NCI-H187 (cell line): ENCODE measurements around the gene CNNM4.
"Not testable (repeated sequence)": the region's sequence is repeated elsewhere in the genome, so short reads cannot be mapped to it uniquely, and the experiment has no call there.

ENCODE experiments used
- DNase-seq, 2 experiments: peaks; one replicate each; lab custom pipeline; 2025; lab: John Stamatoyannopoulos, UW

CNNM4 gene

DNA sequence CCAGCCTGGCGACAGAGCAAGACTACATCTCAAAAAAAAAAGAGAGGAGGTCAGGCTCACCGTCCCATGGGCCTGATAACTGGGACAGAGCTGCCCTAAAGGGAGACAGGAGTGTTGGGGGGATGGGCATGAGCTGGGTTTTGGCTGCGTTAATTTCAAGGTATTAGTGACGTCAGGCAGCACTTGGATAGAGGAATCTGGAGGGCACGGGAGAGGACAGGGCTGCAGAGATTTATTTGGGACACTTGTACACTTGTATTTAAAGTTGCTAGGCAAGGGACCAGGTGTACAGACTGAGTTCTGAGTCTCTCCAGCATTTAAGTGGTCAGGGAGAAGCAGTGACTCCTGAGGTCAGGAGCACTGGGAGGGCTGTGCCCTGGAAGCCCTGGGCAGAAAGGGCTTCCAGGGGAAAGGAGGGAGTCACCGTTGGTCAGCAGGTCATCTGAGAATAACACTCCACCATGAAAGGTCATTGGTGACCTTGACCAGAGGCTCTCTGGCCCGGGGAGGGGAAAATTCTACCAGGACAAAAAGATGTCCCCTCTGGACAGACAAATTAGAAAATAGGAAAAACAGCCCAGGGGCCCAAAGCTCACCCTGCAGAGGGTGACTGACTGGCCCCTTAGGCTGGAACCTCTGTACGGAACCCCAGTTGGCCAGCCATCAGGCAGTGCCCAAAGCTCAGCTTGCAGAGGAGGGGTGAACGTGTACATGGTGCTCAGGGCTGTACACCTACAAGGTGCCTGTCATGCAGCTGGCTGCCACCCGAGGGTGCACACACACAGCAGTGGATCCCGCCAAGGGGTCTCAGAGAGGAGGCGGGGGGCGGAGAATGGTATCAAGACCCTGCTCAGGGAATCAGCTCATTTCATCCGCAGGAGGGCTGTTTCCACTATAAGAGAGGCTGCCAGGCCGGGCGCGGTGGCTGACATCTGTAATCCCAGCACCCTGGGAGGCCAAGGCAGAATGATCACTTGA is 32.4 kb downstream of the CNNM4 start:
- DNase-seq: no peak

DNA sequence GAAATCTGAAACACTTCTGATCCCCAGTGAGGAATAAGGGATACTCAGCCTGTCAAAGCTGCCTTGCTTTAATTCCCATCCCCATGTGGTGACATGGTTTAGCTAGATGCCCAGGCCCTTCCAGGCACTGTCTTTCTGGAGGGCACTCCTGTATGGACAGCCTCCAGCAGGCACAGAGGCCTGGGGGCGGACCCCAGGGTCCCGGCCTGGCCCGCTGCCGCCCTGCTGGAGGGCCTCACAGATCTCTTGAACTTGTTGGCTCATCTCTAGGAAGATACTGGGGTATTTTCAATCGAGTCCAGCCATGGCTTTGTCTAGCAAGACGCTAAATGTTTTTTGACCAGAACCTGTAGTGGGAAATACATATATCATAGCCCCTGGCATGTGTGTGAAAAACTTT is 34.4 kb downstream of the CNNM4 start:
- DNase-seq: no peak

DNA sequence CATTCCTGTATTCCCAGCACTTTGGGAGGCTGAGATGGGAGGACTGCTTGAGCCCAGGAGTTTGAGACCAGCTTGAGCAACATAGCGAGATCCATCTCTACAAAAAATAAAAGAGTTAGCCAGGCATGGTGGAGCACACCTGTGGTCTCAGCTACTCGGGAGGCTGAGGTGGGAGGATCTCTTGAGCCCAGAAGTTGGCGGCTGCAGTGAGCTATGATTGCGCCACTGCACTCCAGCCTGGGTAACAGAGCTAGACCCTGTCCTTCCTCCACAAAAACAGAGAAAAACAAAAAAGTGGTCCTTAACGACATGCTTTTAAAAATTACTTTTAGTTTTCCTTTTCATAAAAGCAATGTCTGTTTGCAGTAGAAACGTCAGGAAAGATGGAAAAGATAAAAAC is 35.8 kb downstream of the CNNM4 start:
- DNase-seq: not testable (repeated sequence)

GRCh38 chr2:96797066-96797625 is 36.4 kb downstream of the CNNM4 start:
- DNase-seq: no peak

DNA sequence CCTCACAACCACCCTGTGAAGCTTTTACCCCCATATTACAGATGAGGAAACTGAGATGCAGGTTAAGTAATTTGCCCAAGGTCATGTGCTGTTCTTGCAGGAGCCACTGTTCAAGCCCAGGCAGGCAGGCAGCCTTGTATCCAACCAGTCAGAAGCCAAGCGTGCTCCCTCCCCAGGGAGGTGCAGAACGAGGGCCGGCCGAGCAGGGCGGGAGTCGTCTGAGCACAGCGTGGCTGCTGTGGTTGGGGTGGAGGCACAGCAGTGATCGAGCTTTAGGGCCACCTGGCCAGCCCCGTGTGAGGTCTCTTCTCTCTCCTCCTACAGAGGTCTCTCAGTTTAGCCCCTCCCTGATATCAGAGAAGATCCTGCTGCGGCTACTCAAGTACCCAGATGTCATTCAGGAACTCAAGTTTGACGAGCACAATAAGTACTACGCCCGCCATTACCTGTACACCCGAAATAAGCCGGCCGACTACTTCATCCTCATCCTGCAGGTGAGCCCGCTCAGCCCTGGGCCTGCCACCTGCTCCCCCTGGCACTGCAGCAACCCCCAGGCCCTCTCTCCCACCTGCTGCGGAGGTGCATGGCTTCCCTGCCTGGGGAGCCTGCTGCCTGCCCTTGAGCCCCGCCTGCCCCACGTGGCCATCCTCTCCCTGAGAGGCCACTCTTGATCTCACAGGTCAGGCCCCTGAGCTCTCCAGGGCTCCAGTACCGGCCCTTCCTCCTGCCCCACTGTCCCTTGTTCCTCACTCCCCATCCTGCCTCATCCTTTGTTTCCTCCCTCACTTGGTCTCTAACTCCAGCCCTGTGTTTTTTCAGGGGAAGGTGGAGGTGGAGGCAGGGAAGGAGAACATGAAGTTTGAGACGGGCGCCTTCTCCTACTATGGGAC is 38.3 kb downstream of the CNNM4 start:
- DNase-seq: peak; percentile 21 to 37

GRCh38 chr2:96799623-96799935 is 38.9 kb downstream of the CNNM4 start:
- DNase-seq: no peak

DNA sequence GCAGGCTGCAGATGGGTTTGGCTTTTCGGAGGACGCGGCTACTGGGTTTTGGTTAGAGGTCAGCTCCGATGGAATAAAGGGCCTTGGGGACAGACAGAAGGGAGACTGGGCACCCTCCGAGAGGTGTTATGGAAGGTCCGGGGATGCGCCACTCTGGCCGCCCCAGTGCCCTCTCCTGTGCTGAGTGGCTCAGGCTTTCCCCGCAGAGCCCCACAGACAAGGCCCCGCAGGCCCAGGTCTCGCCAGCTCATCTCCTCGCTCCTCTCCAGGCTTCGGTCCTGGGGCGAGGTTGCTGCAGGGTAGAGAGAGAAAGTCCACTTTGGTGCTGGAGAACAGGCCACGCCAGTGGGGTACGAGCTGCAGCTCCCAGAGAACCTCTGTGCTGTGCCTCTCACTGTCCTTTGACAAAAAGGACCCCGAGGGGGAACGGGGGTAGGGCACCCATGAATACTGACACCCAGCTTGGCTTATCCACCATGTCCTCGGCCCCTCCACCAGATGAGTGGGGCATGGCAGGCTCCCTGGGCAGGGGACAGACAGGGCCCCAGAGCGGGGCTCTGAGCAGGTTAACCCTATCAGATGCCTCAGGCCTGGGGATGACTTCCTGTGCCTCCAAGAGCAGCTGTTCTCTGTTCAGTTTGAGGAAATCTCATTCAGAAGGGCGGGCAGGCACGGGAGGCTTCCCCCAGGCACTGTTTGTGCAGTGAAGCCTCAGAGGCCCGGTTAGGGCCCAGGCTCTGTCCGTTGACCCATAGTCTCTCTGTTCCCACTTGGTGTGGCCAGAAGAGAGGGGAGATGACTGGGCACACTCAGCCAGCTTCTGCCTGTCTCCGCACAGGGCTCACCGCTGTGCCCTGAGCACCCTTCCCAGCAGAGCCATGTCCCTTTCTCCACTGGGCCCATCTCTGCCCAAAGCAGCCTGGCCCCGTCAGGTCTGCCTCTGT is 39.6 kb downstream of the CNNM4 start:
- DNase-seq: no peak

DNA sequence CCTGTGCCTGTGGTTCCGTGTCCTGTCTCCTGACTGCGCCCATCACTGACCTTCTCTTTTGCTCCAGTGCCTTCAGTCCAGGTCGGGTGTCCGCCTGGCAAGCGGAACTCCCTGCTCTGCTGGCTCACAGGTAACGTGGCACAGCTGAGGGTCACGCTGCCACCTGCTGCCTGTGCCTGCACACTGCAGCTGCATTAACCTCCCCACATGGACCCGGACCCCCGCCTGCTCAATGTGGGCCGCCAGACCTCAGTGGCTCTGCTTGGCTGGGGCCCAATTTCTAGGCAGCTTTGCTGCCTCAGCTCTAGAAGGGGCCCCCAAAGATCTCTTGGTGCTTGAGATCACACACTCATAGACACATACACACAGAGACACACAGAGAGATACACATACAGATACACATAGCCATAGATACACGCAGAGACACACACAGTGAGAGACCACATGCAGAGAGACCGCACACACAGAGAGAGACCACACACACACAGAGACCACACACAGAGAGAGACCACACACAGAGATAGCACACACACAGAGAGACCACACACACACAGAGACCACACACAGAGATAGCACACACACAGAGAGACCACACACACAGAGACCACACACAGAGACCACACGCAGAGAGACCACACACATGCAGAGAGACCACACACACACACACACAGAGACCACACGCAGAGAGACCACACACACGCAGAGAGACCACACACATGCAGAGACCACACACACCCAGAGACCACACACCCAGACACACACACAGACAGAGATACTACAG is 40.5 kb downstream of the CNNM4 start:
- peak in 1 of 2 experiments; percentile 19 for DNase-seq

DNA sequence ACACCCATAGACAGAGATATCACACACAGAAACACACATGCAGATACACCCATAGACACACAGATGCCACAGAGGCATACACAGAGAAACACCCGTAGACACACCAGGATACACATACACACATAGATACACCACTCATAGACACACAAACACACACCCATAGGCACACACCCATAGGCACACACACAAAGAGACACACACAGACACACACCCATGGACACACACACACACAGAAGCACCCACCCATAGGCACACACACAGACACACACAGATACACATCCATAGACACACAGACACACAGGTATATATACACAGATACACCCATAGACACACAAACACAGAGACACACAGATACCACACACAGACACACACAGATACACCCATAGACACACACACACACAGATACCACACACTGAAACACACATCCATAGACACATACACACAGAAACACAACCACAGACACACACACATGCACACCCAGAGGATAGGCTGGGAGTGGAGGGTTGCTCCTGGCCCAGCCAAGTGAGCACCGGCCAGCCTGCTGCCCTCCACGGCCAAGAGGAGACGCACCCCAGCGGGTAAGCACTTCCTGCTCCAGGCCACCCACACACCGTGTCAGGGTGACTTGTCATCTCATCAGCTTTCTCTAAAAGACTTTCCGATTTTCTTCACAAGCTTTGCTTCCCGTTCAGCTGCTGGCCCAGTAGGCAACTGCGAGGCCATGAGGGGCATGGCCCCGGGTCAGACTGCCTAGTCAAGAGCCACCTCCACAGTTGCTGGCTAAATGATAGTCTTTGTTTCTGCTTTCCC is 41.3 kb downstream of the CNNM4 start:
- DNase-seq: no peak

- DNase-seq: no peak
Observed at GRCh38 chr2:96802721-96803120, 42.0 kb downstream of the CNNM4 start.

DNA sequence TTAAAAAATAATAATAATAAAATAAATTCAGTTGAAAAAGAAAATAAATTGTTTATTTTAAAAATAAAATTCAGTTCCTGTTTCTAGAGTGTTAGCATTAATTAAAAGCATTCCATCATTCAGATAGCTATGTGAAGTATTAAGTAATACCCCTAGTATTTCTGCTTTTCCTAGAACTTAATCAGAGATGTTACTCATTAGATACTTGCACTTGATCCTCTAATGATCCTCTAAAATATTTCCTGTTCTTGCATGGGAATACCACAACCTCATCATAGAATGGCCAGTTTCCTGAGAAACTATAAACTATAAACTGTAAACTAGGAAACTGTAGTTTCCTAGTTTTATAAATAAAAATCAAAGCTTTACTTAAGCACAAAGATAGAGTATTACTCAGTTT is 44.3 kb downstream of the CNNM4 start:
- no peak for DNase-seq

GRCh38 chr2:96805946-96806345 is 45.2 kb downstream of the CNNM4 start:
- not testable (repeated sequence) for DNase-seq

- DNase-seq: no peak
Observed at GRCh38 chr2:96806468-96807126, 45.9 kb downstream of the CNNM4 start.

- no peak for DNase-seq
Observed at GRCh38 chr2:96807127-96807471, 46.4 kb downstream of the CNNM4 start.

GRCh38 chr2:96808176-96808837 is 47.6 kb downstream of the CNNM4 start:
- no peak for DNase-seq

DNA sequence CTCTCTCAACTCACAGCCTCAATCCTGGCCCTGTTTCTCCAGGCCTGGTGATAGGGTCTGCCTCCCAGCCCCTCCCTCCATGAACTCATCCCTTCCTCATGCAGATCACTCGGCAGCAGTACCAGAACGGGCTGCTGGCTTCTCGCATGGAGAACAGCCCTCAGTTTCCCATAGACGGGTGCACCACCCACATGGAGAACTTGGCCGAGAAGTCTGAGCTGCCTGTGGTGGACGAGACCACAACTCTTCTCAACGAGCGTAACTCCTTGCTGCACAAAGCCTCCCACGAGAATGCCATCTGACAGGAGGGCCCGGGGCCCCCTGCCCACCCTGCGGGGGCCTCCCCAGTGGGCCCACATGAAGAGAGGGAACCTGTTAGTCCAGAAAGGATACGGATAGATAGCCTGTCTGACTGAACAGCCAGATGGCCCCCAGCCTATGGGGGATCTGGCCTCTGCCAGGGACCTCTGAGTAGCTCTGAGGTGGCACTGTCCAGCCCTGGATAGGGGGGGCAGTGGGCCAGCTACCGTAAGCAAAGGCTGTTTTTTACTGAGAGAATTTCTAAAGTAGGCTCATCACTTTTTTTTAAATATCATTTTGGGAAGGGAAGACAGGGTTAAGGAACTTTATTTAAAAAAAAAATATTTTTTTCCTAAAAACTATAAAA is 48.6 kb downstream of the CNNM4 start:
- DNase-seq: no peak

DNA sequence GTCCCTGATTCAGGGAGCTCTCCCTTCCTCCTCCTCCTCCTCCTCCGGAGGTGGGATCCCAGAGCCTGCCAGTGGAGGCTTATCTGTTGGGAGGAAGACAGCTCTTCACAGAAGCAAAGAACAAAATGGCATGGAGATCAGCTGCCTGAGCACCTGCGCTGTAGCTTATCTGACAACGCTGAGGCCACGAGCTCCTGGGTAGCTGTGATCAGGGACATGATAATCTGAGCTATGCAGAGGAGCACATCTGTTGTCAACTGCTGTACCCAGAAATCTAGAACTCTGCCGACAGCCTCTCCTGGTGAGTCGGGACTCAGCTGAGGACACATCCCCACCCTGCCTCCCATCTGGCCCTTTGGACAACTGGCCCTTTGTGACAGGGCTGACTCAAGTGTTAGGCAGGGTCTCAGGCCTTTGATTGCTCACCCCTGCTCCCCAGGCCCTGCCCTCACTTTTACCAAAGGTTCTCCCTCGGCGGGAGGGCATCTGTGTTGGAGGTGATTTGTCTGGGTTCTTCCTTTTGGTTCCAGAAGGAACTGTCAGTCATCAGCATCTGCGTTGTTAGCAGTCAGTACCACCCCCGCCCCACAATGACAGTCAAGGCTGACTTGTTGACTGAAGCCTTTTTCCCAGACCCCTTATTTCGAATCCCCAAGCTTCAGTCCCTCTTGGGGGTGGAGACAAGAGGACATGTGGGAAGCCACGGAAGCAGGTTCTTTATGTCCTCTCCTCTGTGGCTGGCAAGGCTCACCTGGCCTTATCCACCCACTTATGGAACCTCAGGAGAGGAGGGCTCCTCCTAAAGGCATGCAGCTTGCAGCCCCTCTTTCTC is 49.5 kb downstream of the CNNM4 start:
- no peak for DNase-seq
